K562 (cell line): Measurements from ENCODE around the gene OR5T2. TPM values are rescaled to one million over a fixed set of nuclear protein-coding genes. Genes with fewer than 3 reads are reported as not detected.

Source experiments
- ARID1B ChIP-seq: fragments of 450-650 bp; IDR thresholded peaks from 2 replicates; pipeline ENCODE4 v1.6.1; 2016; ENCODE audit warnings: antibody characterized with exemption, mild to moderate bottlenecking, inconsistent platforms
- ETV5 ChIP-seq: sonication (generic); formaldehyde crosslinking; IDR thresholded peaks from 2 replicates; pipeline ENCODE4 v1.4.0; 2020; ENCODE audit warnings: low read depth, mild to moderate bottlenecking, missing genetic modification reagents
- FIP1L1 ChIP-seq: fragments of 200-400 bp; formaldehyde crosslinking; IDR thresholded peaks from 2 replicates; pipeline ENCODE4 v1.6.1; 2018; ENCODE audit warnings: mild to moderate bottlenecking, low read depth, low read length; ENCODE audit not compliant: poor library complexity, severe bottlenecking
- HNRNPL ChIP-seq: fragments of 200-400 bp; formaldehyde crosslinking; IDR thresholded peaks from 2 replicates; pipeline ENCODE4 v1.6.1; 2017; ENCODE audit warnings: low read depth, mild to moderate bottlenecking, low read length
- ZNF263 ChIP-seq: sonication (generic); formaldehyde crosslinking; IDR thresholded peaks from 2 replicates; pipeline ENCODE4 v1.8.0; 2022; ENCODE audit warnings: mild to moderate bottlenecking, missing genetic modification reagents, borderline replicate concordance
- polyA plus RNA-seq, 8 experiments: library from polyadenylated mRNA; depleted of rRNA in 4 of 8; stranded (reverse) in 5 of 8; unstranded in 3 of 8; fragments of >200 nt; fragmentation: Nextera tagmentation in 2 of 8; fragmentation: Illumina TruSeq in 1 of 8; extraction: Ambion mirVana in 2 of 8; extraction: Trizol in 1 of 8; gene quantifications; 2 replicates each; pipeline versions ENCODE4 v1.2.1 to v1.2.3, GENCODE V29; 2011 to 2014; ENCODE audit warnings: inconsistent platforms in 1 of 8, missing spikeins in 1 of 8
- total RNA-seq, 7 experiments: library from RNA; depleted of rRNA in 6 of 7; stranded (reverse); fragments of >200 nt in 6 of 7; fragmentation: Illumina TruSeq in 2 of 7; extraction: Trizol in 2 of 7; gene quantifications; 2 replicates each; pipeline versions ENCODE4 v1.2.1 to v1.2.3, GENCODE V29; 2011 to 2021; ENCODE audit warnings: low replicate concordance in 1 of 7
- TF ChIP-seq, protein P1 (sequence below): sonication (generic); formaldehyde crosslinking; IDR thresholded peaks from 2 replicates; pipeline ENCODE4 v1.9.0; 2022; ENCODE audit warnings: mild to moderate bottlenecking, missing genetic modification reagents
- TF ChIP-seq, protein P2 (sequence below): sonication (generic); formaldehyde crosslinking; IDR thresholded peaks from 2 replicates; pipeline ENCODE4 v1.9.0; 2022; ENCODE audit warnings: mild to moderate bottlenecking, missing genetic modification reagents
- TF ChIP-seq, protein P3 (sequence below): fragments of 250-450 bp; sonication (Bioruptor Pico); IDR thresholded peaks from 2 replicates; pipeline ENCODE4 v1.8.0; 2021; ENCODE audit warnings: moderate library complexity, mild to moderate bottlenecking, inconsistent platforms
- TF ChIP-seq, protein P4 (sequence below): sonication (generic); formaldehyde crosslinking; IDR thresholded peaks from 2 replicates; pipeline ENCODE4 v1.8.0; 2022; ENCODE audit warnings: missing genetic modification reagents, mild to moderate bottlenecking, borderline replicate concordance

OR5T2 gene
- total and polyA plus RNA-seq, 9 of the 15 experiments (the other 6 are each of a cell fraction or from before 2014, with no cell fraction given) = not detected

DNA sequence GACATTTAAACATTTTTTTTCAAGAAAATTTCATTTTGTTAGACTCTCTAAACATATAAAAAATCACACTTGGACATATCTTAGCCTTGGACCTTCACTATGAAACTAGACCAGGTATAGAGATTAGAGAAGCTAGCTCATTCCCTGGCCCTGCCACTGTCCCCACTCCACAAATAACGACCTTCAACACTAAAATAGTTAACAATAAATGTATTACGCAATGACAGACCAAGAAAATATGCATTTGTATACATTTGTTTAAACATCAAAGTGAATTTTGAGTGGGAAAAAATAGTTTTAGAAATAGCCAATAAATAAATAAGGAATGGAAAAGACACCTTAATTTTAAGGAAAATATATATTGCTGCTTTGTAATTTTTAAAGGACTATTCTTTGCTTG is 36.7 kb downstream of the OR5T2 start (continued):
- TF ChIP-seq, protein P1, sequence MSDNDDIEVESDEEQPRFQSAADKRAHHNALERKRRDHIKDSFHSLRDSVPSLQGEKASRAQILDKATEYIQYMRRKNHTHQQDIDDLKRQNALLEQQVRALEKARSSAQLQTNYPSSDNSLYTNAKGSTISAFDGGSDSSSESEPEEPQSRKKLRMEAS = no peak
- TF ChIP-seq FIP1L1 (no peak), ETV5 (CRISPR knock-in tag) (no peak), ZNF263 (CRISPR knock-in tag) (no peak), HNRNPL (no peak), ARID1B (no peak)
- TF ChIP-seq, protein P2, sequence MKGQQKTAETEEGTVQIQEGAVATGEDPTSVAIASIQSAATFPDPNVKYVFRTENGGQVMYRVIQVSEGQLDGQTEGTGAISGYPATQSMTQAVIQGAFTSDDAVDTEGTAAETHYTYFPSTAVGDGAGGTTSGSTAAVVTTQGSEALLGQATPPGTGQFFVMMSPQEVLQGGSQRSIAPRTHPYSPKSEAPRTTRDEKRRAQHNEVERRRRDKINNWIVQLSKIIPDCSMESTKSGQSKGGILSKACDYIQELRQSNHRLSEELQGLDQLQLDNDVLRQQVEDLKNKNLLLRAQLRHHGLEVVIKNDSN = no peak
- TF ChIP-seq, protein P3, sequence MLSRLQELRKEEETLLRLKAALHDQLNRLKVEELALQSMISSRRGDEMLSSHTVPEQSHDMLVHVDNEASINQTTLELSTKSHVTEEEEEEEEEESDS (CRISPR knock-in tag) = no peak
- TF ChIP-seq, protein P4, sequence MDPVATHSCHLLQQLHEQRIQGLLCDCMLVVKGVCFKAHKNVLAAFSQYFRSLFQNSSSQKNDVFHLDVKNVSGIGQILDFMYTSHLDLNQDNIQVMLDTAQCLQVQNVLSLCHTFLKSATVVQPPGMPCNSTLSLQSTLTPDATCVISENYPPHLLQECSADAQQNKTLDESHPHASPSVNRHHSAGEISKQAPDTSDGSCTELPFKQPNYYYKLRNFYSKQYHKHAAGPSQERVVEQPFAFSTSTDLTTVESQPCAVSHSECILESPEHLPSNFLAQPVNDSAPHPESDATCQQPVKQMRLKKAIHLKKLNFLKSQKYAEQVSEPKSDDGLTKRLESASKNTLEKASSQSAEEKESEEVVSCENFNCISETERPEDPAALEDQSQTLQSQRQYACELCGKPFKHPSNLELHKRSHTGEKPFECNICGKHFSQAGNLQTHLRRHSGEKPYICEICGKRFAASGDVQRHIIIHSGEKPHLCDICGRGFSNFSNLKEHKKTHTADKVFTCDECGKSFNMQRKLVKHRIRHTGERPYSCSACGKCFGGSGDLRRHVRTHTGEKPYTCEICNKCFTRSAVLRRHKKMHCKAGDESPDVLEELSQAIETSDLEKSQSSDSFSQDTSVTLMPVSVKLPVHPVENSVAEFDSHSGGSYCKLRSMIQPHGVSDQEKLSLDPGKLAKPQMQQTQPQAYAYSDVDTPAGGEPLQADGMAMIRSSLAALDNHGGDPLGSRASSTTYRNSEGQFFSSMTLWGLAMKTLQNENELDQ = no peak
- TF ChIP-seq, all 486 proteins: peak for 0
